H9 (cell line): Measurements from ENCODE around the gene SLC1A1. TPM values are rescaled to one million over a fixed set of nuclear protein-coding genes. Genes with fewer than 3 reads are reported as not detected.

Experiments used
- DNase-seq: peaks from one replicate; pipeline ENCODE4 v3.0.0-alpha.2; 2017
- H2AFZ ChIP-seq: one replicate; pipeline ENCODE4 v1.6.1; 2013; ENCODE audit warnings: mild to moderate bottlenecking, low read length, control low read depth, moderate library complexity
- H2AK5ac ChIP-seq: 2 replicates; pipeline ENCODE4 v1.6.1; 2013; ENCODE audit warnings: low read length, control low read depth, mixed read lengths; ENCODE audit not compliant: insufficient read length
- H2BK120ac ChIP-seq: one replicate; pipeline ENCODE4 v1.6.1; 2013; ENCODE audit warnings: low read depth, mild to moderate bottlenecking, low read length, control low read depth, inconsistent platforms; ENCODE audit not compliant: poor library complexity, severe bottlenecking
- H2BK12ac ChIP-seq: 2 replicates; pipeline ENCODE4 v1.6.1; 2013; ENCODE audit warnings: low read length, control low read depth, mixed read lengths, low read depth; ENCODE audit not compliant: insufficient read length
- H2BK15ac ChIP-seq: 2 replicates; pipeline ENCODE4 v1.6.1; 2013; ENCODE audit warnings: low read depth, low read length, control low read depth
- H2BK20ac ChIP-seq: one replicate; pipeline ENCODE4 v1.6.1; 2013; ENCODE audit warnings: low read depth, mild to moderate bottlenecking, low read length, control low read depth, inconsistent platforms; ENCODE audit not compliant: poor library complexity, severe bottlenecking
- H2BK5ac ChIP-seq: 2 replicates; pipeline ENCODE4 v1.6.1; 2013; ENCODE audit warnings: low read length, control low read depth, mixed read lengths; ENCODE audit not compliant: insufficient read length
- H3K14ac ChIP-seq: 2 replicates; pipeline ENCODE4 v1.6.1; 2013; ENCODE audit warnings: low read length, control low read depth; ENCODE audit not compliant: insufficient read depth
- H3K18ac ChIP-seq: 2 replicates; pipeline ENCODE4 v1.6.1; 2013; ENCODE audit warnings: low read depth, mild to moderate bottlenecking, mixed read lengths, low read length, control low read depth; ENCODE audit not compliant: insufficient read length
- H3K23ac ChIP-seq: 2 replicates; pipeline ENCODE4 v1.6.1; 2013; ENCODE audit warnings: low read length, control low read depth, mixed read lengths, low read depth; ENCODE audit not compliant: insufficient read length
- H3K23me2 ChIP-seq: 2 replicates; pipeline ENCODE4 v1.6.1; 2013; ENCODE audit warnings: low read depth, mild to moderate bottlenecking, mixed read lengths, low read length, control low read depth; ENCODE audit not compliant: insufficient read length, poor library complexity, severe bottlenecking
- H3K27ac ChIP-seq: 2 replicates; pipeline ENCODE4 v1.5.1; 2013; ENCODE audit warnings: low read length, control low read depth, mixed read lengths, low read depth; ENCODE audit not compliant: insufficient read length
- H3K27me3 ChIP-seq: 2 replicates; pipeline ENCODE4 v1.6.1; 2013; ENCODE audit warnings: low read length, control low read depth, inconsistent platforms; ENCODE audit not compliant: insufficient read depth
- H3K4ac ChIP-seq: 2 replicates; pipeline ENCODE4 v1.6.1; 2013; ENCODE audit warnings: low read depth, mild to moderate bottlenecking, control low read depth, inconsistent platforms, low read length, moderate library complexity
- H3K4me1 ChIP-seq: 2 replicates; pipeline ENCODE4 v1.6.1; 2013; ENCODE audit warnings: low read length, control low read depth, inconsistent platforms; ENCODE audit not compliant: insufficient read depth
- H3K4me2 ChIP-seq: 2 replicates; pipeline ENCODE4 v1.6.1; 2013; ENCODE audit warnings: low read length, control low read depth, mixed read lengths; ENCODE audit not compliant: insufficient read length, insufficient read depth
- H3K56ac ChIP-seq: 2 replicates; pipeline ENCODE4 v1.6.1; 2013; ENCODE audit warnings: low read depth, mild to moderate bottlenecking, mixed read lengths, low read length, control low read depth; ENCODE audit not compliant: insufficient read length
- H3K79me1 ChIP-seq: 2 replicates; pipeline ENCODE4 v1.6.1; 2013; ENCODE audit warnings: low read depth, mild to moderate bottlenecking, moderate library complexity, low read length, control low read depth, inconsistent platforms; ENCODE audit not compliant: insufficient read depth, poor library complexity, severe bottlenecking
- H3K79me2 ChIP-seq: 2 replicates; pipeline ENCODE4 v1.6.1; 2013; ENCODE audit warnings: low read length, control low read depth, inconsistent platforms; ENCODE audit not compliant: insufficient read depth
- H3K9ac ChIP-seq: 2 replicates; pipeline ENCODE4 v1.6.1; 2013; ENCODE audit warnings: low read length, control low read depth, mixed read lengths; ENCODE audit not compliant: insufficient read length; ENCODE audit errors: extremely low read depth
- H3K9me3 ChIP-seq: one replicate; pipeline ENCODE4 v1.6.1; 2013; ENCODE audit warnings: low read depth, low read length, inconsistent platforms; ENCODE audit not compliant: control insufficient read depth
- H3T11ph ChIP-seq: one replicate; pipeline ENCODE4 v1.6.1; 2013; ENCODE audit warnings: mild to moderate bottlenecking, low read length, control low read depth, inconsistent platforms
- H4K20me1 ChIP-seq: one replicate; pipeline ENCODE4 v1.6.1; 2013; ENCODE audit not compliant: control insufficient read depth, insufficient read length, insufficient read depth
- H4K5ac ChIP-seq: 2 replicates; pipeline ENCODE4 v1.6.1; 2013; ENCODE audit warnings: low read depth, mild to moderate bottlenecking, mixed read lengths, low read length, control low read depth; ENCODE audit not compliant: insufficient read length
- H4K8ac ChIP-seq: replicated peaks from 2 replicates; pipeline ENCODE4 v1.6.1; 2013; ENCODE audit warnings: low read length, control low read depth, mixed read lengths, low read depth; ENCODE audit not compliant: insufficient read length
- H4K91ac ChIP-seq: 2 replicates; pipeline ENCODE4 v1.6.1; 2013; ENCODE audit warnings: low read depth, mild to moderate bottlenecking, moderate library complexity, mixed read lengths, low read length, control low read depth; ENCODE audit not compliant: insufficient read length
- H3K27ac Mint-ChIP-seq, 3 experiments: 2 replicates in 2 of 3; 3 replicates in 1 of 3; pipeline ENCODE4 v1.8.0; 2020 to 2021; ENCODE audit warnings: mixed read lengths in 3 of 3, mild to moderate bottlenecking in 1 of 3, moderate library complexity in 1 of 3
- H3K27me3 Mint-ChIP-seq: 2 replicates; pipeline ENCODE4 v1.8.0; 2021; ENCODE audit warnings: low read depth, mild to moderate bottlenecking, moderate library complexity, mixed read lengths
- H3K36me3 Mint-ChIP-seq, 3 experiments: 2 replicates in 2 of 3; 3 replicates in 1 of 3; pipeline ENCODE4 v1.8.0; 2020 to 2021; ENCODE audit warnings: low read depth in 3 of 3, mixed read lengths in 3 of 3; ENCODE audit not compliant: insufficient read depth in 1 of 3
- H3K4me1 Mint-ChIP-seq, 2 experiments: 2 replicates each; pipeline ENCODE4 v1.8.0; 2020; ENCODE audit warnings: mixed read lengths in 2 of 2
- H3K4me3 Mint-ChIP-seq, 2 experiments: 2 replicates in 1 of 2; 3 replicates in 1 of 2; pipeline ENCODE4 v1.8.0; 2020 to 2021; ENCODE audit warnings: mild to moderate bottlenecking in 2 of 2, mixed read lengths in 2 of 2, moderate library complexity in 1 of 2
- H3K9me3 Mint-ChIP-seq, 2 experiments: 2 replicates in 1 of 2; 3 replicates in 1 of 2; pipeline ENCODE4 v1.8.0; 2020; ENCODE audit warnings: mild to moderate bottlenecking in 2 of 2, mixed read lengths in 2 of 2, moderate library complexity in 1 of 2
- CTCF ChIP-seq: fragments of 200-600 bp; sonication (generic); conservative IDR thresholded peaks from 3 replicates; pipeline ENCODE4 v1.8.0; 2021; ENCODE audit warnings: antibody characterized with exemption, mild to moderate bottlenecking
- WGBS: extraction: QIAGEN DNeasy Blood & Tissue Kit; methylation state at CpG from one replicate; pipeline ENCODE4 v1.1.7; 2013; ENCODE audit warnings: missing lambda C conversion rate, low lambda C conversion rate, mixed read lengths; ENCODE audit not compliant: insufficient read length; ENCODE audit errors: extremely low coverage; 5-methylcytosine and 5-hydroxymethylcytosine counted together
- total RNA-seq: library from RNA; stranded (reverse); gene quantifications from 2 replicates; pipeline ENCODE4 v1.2.1, GENCODE V29; 2021

Gene SLC1A1
- total RNA-seq, 1 experiment from 2014 or later: 4.7 TPM

GRCh38 chr9:4491626-4491975 lies 1.3 kb downstream of the SLC1A1 start:
- H3K36me3 Mint-ChIP-seq: no peaks in the 10 kb centered on the region; a peak in 2 of 7 replicates
- Histone ChIP-seq H2AFZ (no peak overlapping the region), H3K27me3 (no peaks in the 10 kb centered on the region)

More at GRCh38 chr9:4491626-4491975, 1.3 kb downstream of the SLC1A1 start:
- H4K5ac ChIP-seq: no peak overlapping the region
- H2BK12ac ChIP-seq: no peak overlapping the region
- Mint-ChIP-seq H3K27me3 (peaks cover 26% of the 10 kb centered on the region), H3K27ac (peak overlapping the region; percentile 63 to 98 (median 86)), H3K9me3 (no peaks in the 10 kb centered on the region; a peak in 1 of 5 replicates), H3K4me1 (peaks cover 28 to 29% of the 10 kb centered on the region in 2 experiments), H3K4me3 (peak overlapping the region; percentile 81 to 97)
- no peak overlapping the region for H2BK120ac ChIP-seq
- DNase-seq: peak; percentile 83
- H2AK5ac ChIP-seq: no peak overlapping the region
- no peaks in the 10 kb centered on the region for H3K79me2 ChIP-seq
- H4K8ac ChIP-seq: no peak overlapping the region
- H3K9ac ChIP-seq: peak overlapping the region; percentile 18
- H4K91ac ChIP-seq: no peak overlapping the region
- H3T11ph ChIP-seq: no peak overlapping the region
- no peak overlapping the region for H3K14ac ChIP-seq
- no peaks in the 10 kb centered on the region for H3K79me1 ChIP-seq
- no peak overlapping the region for H3K23ac ChIP-seq
- no peaks in the 10 kb centered on the region for H3K4me1 ChIP-seq
- no peak overlapping the region for H2BK15ac ChIP-seq
- H3K4me2 ChIP-seq: peak overlapping the region; percentile 49
- H3K9me3 ChIP-seq: no peaks in the 10 kb centered on the region
- no peaks in the 10 kb centered on the region for H4K20me1 ChIP-seq
- H3K56ac ChIP-seq: no peak overlapping the region
- H3K4ac ChIP-seq: no peak overlapping the region
- H2BK5ac ChIP-seq: no peak overlapping the region
- no peak overlapping the region for H3K27ac ChIP-seq
- no peak for TF ChIP-seq CTCF
- H3K18ac ChIP-seq: no peak overlapping the region
- no CpG with 5 or more reads among the region's 7 CpGs for whole genome bisulfite sequencing
- H3K23me2 ChIP-seq: peaks cover 14% of the 10 kb centered on the region
- no peak overlapping the region for H2BK20ac ChIP-seq
